Mesenchymal stem cell (in vitro differentiated cells and primary cell): ENCODE measurements around the gene RHOU.

Experiments
- DNase-seq: peaks from one replicate; pipeline ENCODE4 v3.0.0-alpha.2; 2013
- H2AFZ ChIP-seq: one replicate; pipeline ENCODE4 v1.6.1; 2013; ENCODE audit warnings: low read depth, mild to moderate bottlenecking, control low read depth, inconsistent platforms, low read length, moderate library complexity
- H2AK5ac ChIP-seq: 2 replicates; pipeline ENCODE4 v1.6.1; 2013; ENCODE audit warnings: low read length, moderate library complexity, mild to moderate bottlenecking, inconsistent platforms; ENCODE audit not compliant: severe bottlenecking
- H2BK120ac ChIP-seq: one replicate; pipeline ENCODE4 v1.6.1; 2013; ENCODE audit warnings: low read depth, mild to moderate bottlenecking, inconsistent platforms, low read length, moderate library complexity
- H2BK12ac ChIP-seq, 2 experiments: one replicate each; pipeline ENCODE4 v1.6.1; 2013; ENCODE audit warnings: inconsistent platforms in 2 of 2, low read length in 2 of 2, mild to moderate bottlenecking in 2 of 2, moderate library complexity in 2 of 2, control low read depth in 1 of 2
- H2BK15ac ChIP-seq: one replicate; pipeline ENCODE4 v1.6.1; 2013; ENCODE audit warnings: mild to moderate bottlenecking, low read depth, inconsistent platforms; ENCODE audit not compliant: poor library complexity, severe bottlenecking
- H2BK5ac ChIP-seq: 2 replicates; pipeline ENCODE4 v1.6.1; 2013; ENCODE audit warnings: low read depth, mild to moderate bottlenecking, low read length, control low read depth, inconsistent platforms; ENCODE audit not compliant: poor library complexity, severe bottlenecking
- H3K14ac ChIP-seq, 2 experiments: one replicate each; pipeline ENCODE4 v1.6.1; 2013; ENCODE audit warnings: inconsistent platforms in 2 of 2, low read length in 2 of 2, control low read depth in 1 of 2, mild to moderate bottlenecking in 1 of 2, moderate library complexity in 1 of 2
- H3K18ac ChIP-seq, 2 experiments: one replicate each; pipeline ENCODE4 v1.6.1; 2013; ENCODE audit warnings: inconsistent platforms in 2 of 2, low read length in 2 of 2, control low read depth in 1 of 2, low read depth in 1 of 2, mild to moderate bottlenecking in 1 of 2
- H3K23ac ChIP-seq, 2 experiments: one replicate each; pipeline ENCODE4 v1.6.1; 2013; ENCODE audit warnings: inconsistent platforms in 2 of 2, low read length in 2 of 2, mild to moderate bottlenecking in 2 of 2, moderate library complexity in 2 of 2, control low read depth in 1 of 2
- H3K27ac ChIP-seq: 2 replicates; pipeline ENCODE4 v1.5.1; 2013; ENCODE audit warnings: mild to moderate bottlenecking, moderate library complexity, low read length, control low read depth, inconsistent platforms; ENCODE audit not compliant: poor library complexity, severe bottlenecking
- H3K27me3 ChIP-seq, 2 experiments: 2 replicates each; pipeline versions ENCODE4 v1.6.1 to v1.7.0; 2013; ENCODE audit warnings: low read length in 2 of 2, mild to moderate bottlenecking in 2 of 2, moderate library complexity in 2 of 2, control low read depth in 1 of 2, inconsistent platforms in 1 of 2; ENCODE audit not compliant: control insufficient read depth in 1 of 2, insufficient read depth in 1 of 2
- H3K36me3 ChIP-seq, 2 experiments: 2 replicates each; pipeline versions ENCODE4 v1.6.1 to v1.7.0; 2013; ENCODE audit warnings: low read length in 2 of 2, control low read depth in 1 of 2, inconsistent platforms in 1 of 2, low read depth in 1 of 2, mild to moderate bottlenecking in 1 of 2; ENCODE audit not compliant: insufficient read depth in 2 of 2, control insufficient read depth in 1 of 2
- H3K4ac ChIP-seq, 2 experiments: one replicate each; pipeline ENCODE4 v1.6.1; 2013; ENCODE audit warnings: inconsistent platforms in 2 of 2, low read length in 2 of 2, mild to moderate bottlenecking in 2 of 2, moderate library complexity in 2 of 2, control low read depth in 1 of 2, low read depth in 1 of 2
- H3K4me1 ChIP-seq: 2 replicates; pipeline ENCODE4 v1.6.1; 2013; ENCODE audit warnings: low read depth, low read length, control low read depth; ENCODE audit not compliant: control insufficient read depth, insufficient read depth
- H3K4me2 ChIP-seq: 2 replicates; pipeline ENCODE4 v1.6.1; 2013; ENCODE audit warnings: low read length, mild to moderate bottlenecking, inconsistent platforms; ENCODE audit not compliant: poor library complexity, severe bottlenecking
- H3K4me3 ChIP-seq, 2 experiments: 2 replicates each; pipeline versions ENCODE4 v1.5.1 to v1.7.0; 2013; ENCODE audit warnings: low read length in 2 of 2, mild to moderate bottlenecking in 2 of 2, control low read depth in 1 of 2, low read depth in 1 of 2; ENCODE audit not compliant: insufficient read depth in 1 of 2
- H3K79me1 ChIP-seq: replicated peaks from 2 replicates; pipeline ENCODE4 v1.6.1; 2013; ENCODE audit warnings: mild to moderate bottlenecking, control low read depth, low read length, inconsistent platforms; ENCODE audit not compliant: poor library complexity, severe bottlenecking
- H3K9ac ChIP-seq: 2 replicates; pipeline ENCODE4 v1.7.0; 2013; ENCODE audit warnings: mild to moderate bottlenecking, low read length, moderate library complexity
- H3K9me3 ChIP-seq: 2 replicates; pipeline ENCODE4 v1.7.0; 2013; ENCODE audit warnings: mild to moderate bottlenecking, low read length; ENCODE audit not compliant: control insufficient read depth
- H4K8ac ChIP-seq: one replicate; pipeline ENCODE4 v1.6.1; 2013; ENCODE audit warnings: inconsistent platforms, mild to moderate bottlenecking, low read length, moderate library complexity
- H4K91ac ChIP-seq: one replicate; pipeline ENCODE4 v1.6.1; 2013; ENCODE audit warnings: mild to moderate bottlenecking, low read length, inconsistent platforms
- WGBS: methylation state at CpG from one replicate; pipeline ENCODE4 v1.1.7; 2013; ENCODE audit warnings: mixed read lengths; 5-methylcytosine and 5-hydroxymethylcytosine counted together

RHOU gene

DNA sequence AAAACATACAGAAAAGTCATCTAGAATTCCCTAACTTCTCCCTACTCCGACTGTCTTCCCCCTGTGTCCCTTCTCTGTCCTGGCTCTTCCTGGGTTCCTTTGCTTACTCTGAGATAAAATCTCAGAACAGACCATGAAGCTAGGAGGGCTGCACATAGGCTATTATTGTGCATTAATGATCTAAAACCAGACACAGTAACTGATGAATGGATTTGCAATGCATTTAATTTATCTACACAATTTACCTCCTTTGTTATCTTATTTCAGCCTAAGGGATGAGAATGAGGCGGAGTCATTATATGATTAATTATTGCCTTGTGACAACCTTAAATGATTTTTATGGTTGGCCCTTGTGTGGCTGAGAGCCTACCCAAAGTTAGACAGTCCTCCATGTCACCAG lies 14.5 kb downstream of the RHOU start:
- H3K27me3 ChIP-seq, result peaks cover 22 to 40% of the 10 kb centered on the region in 2 experiments
- no peak overlapping the region for H4K8ac ChIP-seq
- H3K4ac ChIP-seq, result no peak overlapping the region
- no peaks in the 10 kb centered on the region for H3K4me1 ChIP-seq
- no peaks in the 10 kb centered on the region for H3K36me3 ChIP-seq
- H3K4me2 ChIP-seq, result no peak overlapping the region
- H2BK12ac ChIP-seq, result no peak overlapping the region
- no peak overlapping the region for H3K4me3 ChIP-seq
- H3K79me1 ChIP-seq, result no peaks in the 10 kb centered on the region
- no peak overlapping the region for H2BK5ac ChIP-seq
- no peaks in the 10 kb centered on the region for H3K9me3 ChIP-seq
- H2BK15ac ChIP-seq, result no peak overlapping the region
- WGBS, result 100% methylated on average over 1 of the region's 2 CpGs
- no peak for DNase-seq
- no peak overlapping the region for H3K27ac ChIP-seq
- H2AK5ac ChIP-seq, result no peak overlapping the region
- H2AFZ ChIP-seq, result no peak overlapping the region
- H3K14ac ChIP-seq, result no peak overlapping the region
- no peak overlapping the region for H3K18ac ChIP-seq
- H2BK120ac ChIP-seq, result no peak overlapping the region
- H3K23ac ChIP-seq, result no peak overlapping the region
- no peak overlapping the region for H4K91ac ChIP-seq
- no peak overlapping the region for H3K9ac ChIP-seq

DNA sequence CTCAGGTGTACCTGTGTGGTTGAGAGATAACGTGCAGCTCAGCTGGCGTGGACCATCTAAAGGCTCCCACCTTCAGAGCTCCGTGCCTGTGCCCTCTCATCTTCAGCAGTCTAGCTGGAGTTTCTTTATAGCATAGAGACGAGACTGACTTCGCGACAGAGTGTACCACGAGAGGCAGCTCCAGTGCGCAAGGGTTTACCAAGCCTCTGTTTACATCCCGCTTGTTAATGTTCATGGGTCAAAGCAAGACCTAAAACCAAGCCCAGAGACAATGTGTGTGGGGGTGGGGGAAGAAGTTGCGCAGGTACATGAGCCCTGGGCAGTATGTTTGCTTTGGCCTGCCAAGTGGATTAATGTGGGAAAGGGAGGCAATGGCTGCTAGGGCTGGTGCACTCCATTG lies 15.6 kb downstream of the RHOU start:
- Histone ChIP-seq H3K14ac (no peak overlapping the region), H4K8ac (no peak overlapping the region), H3K27me3 (peaks cover 33 to 51% of the 10 kb centered on the region in 2 experiments), H2BK5ac (no peak overlapping the region), H2BK15ac (no peak overlapping the region), H3K79me1 (no peaks in the 10 kb centered on the region), H4K91ac (no peak overlapping the region), H3K27ac (no peak overlapping the region), H3K36me3 (no peaks in the 10 kb centered on the region), H3K23ac (no peak overlapping the region), H2BK120ac (no peak overlapping the region), H3K4ac (no peak overlapping the region), H2AK5ac (no peak overlapping the region), H3K4me2 (no peak overlapping the region), H3K18ac (no peak overlapping the region), H3K4me1 (no peaks in the 10 kb centered on the region), H3K9me3 (no peaks in the 10 kb centered on the region), H3K9ac (no peak overlapping the region), H2BK12ac (no peak overlapping the region), H3K4me3 (no peak overlapping the region), H2AFZ (no peak overlapping the region)
- 94% methylated on average over 10 of the region's 10 CpGs for WGBS
- no peak for DNase-seq

DNA sequence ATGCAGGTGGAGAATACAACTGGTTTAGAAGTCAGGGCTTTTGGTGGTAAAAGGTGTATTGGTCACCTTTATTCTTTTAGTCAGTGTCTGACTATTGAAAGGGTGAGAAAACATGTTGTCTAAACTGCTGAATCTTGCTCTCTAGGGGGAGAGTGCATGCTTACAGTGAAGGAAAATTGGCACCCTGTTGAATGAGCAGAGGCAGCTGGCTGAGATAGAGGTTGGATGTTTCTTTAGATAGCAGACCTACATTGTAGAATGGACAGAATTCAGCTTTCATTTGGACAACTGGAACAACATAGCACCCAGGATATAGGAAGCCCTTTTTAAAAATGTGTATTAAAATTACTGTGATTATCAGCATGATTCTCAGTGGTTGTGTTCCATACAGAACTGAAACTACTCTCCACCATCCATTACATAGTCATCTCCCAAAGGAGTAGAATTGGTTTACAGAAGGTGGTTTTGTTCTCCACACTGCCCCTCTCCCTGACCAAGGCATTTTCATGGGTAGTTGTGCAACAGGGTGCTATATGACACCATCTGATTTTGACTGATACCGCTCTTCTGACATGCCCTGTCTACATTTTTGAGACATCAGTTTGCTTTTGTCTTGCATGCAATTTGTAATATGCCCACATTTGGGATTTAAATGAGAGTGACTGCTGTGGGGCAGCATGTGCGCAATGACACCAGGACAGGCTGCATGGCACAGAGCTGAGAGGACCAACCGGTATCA lies 16.2 kb downstream of the RHOU start:
- Histone ChIP-seq H2BK5ac (no peak overlapping the region), H3K27ac (no peak overlapping the region), H2AK5ac (no peak overlapping the region), H3K9ac (no peak overlapping the region), H3K23ac (no peak overlapping the region), H2BK15ac (no peak overlapping the region), H3K4me1 (no peaks in the 10 kb centered on the region), H3K9me3 (no peaks in the 10 kb centered on the region), H3K4me2 (no peak overlapping the region), H2AFZ (no peak overlapping the region), H3K14ac (no peak overlapping the region), H3K4ac (no peak overlapping the region), H2BK12ac (no peak overlapping the region), H3K79me1 (no peaks in the 10 kb centered on the region), H4K91ac (no peak overlapping the region), H3K4me3 (no peak overlapping the region), H3K18ac (no peak overlapping the region), H2BK120ac (no peak overlapping the region), H4K8ac (no peak overlapping the region), H3K36me3 (no peaks in the 10 kb centered on the region), H3K27me3 (peaks cover 37 to 58% of the 10 kb centered on the region in 2 experiments)
- 91% methylated on average over 3 of the region's 3 CpGs for WGBS
- no peak for DNase-seq

DNA sequence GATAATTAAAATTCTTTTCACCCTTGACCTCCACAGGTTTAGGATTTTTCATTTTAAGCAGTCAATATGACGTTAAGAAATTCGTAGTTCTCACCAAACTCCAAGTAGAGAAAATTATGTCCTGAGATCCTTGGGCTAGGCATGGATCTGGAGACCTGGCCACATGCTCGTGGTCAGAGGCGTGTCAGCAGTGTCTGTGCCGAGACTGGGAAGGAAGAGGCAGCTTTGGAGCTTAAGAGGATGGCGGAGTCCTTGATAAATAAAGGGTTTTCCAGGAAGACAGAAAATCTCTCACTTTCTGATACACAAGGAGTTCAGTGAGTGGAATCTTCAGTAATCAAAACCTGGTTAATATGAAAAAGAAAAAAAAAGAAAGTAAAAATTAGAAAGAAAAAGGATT lies 17.0 kb downstream of the RHOU start:
- Histone ChIP-seq H2BK5ac (no peak overlapping the region), H3K36me3 (no peaks in the 10 kb centered on the region), H3K4me2 (no peak overlapping the region), H2AFZ (no peak overlapping the region), H3K18ac (no peak overlapping the region), H2BK15ac (no peak overlapping the region), H3K79me1 (no peaks in the 10 kb centered on the region), H3K23ac (no peak overlapping the region), H3K9me3 (no peaks in the 10 kb centered on the region), H2BK120ac (no peak overlapping the region), H3K27ac (no peak overlapping the region), H2AK5ac (no peak overlapping the region), H3K9ac (no peak overlapping the region), H4K8ac (no peak overlapping the region), H4K91ac (no peak overlapping the region), H2BK12ac (no peak overlapping the region), H3K27me3 (peaks cover 40 to 64% of the 10 kb centered on the region in 2 experiments), H3K14ac (no peak overlapping the region), H3K4me3 (no peak overlapping the region), H3K4me1 (no peaks in the 10 kb centered on the region), H3K4ac (no peak overlapping the region)
- no peak for DNase-seq
- WGBS, result 79% methylated on average over 5 of the region's 6 CpGs
